Measurements from ENCODE around the gene NOP14.
"Not testable (repeated sequence)": the region's sequence is repeated elsewhere in the genome, so short reads cannot be mapped to it uniquely, and the experiment has no call there.

Gene NOP14

DNA sequence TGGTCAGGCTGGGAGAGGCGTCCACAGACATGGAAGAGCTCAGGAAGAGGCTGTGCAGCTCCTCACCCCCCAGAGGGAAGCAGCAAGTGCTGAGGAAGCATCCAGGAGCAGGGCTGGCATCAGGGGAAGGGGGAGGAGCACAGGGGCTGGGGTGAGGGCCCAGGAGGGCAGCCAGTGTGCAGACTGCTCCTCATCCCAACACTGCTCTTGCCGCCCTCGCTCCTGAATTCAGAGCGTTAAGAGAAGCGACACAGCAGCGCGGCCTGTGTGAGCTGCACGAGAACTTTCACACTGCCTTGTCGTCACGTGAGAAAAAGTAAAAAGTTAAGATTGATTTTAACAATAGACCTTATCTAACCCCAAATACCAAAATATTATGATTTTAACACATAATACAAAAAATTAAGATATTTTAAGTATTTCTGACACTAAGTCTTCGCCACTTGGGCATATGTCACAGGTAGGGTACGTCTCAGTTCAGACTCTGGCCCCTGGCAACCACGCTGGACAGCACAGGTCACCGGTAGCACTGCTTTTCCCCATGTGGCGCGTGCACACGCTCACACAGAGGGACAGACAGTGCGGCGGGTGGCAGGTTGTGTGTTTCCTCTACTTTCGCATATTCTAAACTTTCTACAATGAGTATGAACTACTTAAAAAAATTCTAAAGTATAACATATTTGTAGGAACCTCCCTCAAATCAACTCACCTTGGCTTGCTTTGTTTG lies 19.7 kb downstream of the NOP14 start:
- no peak for DNase-seq (ENCODE audit: low read depth in 2 of 3, low spot score in 2 of 3)

DNA sequence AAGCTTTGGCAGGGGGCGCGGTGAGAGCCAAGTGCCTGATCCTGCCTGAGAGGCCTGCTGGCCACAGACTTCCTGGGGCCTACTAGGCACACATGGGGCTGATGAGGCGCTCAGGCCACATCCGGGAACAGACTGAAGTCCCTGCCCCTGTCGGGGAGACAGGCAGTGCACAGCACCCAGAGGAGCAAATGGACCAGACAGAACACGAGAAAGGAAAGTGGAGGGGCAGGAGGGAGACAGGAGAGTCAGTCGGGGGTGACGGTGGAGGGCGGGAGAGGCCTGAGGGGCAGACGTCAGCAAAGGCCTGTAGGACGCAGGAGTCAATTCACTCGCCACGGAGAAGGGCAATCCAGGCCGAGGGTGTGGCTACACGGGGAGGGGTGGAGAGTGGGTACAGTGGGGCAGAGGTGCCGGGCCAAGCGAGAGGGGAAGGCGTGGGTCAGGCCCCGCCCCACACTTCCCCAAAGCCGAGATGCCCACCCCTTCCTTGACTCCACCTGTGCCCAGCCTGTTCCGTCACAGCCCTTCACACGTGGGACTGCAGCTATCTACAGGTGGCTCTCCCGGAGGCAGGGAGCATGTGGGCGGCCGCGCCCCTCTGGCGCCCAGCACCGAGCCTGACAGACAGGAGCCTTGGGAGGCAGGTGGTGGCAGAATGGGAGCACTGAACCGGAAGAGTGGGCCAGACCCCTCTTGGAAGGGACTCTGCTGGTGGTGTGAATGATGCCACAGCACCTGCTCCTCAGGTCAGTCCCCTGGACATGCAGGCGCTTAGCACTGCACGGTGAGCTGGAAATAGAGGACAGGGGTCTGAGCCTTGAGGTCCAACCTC lies 20.5 kb downstream of the NOP14 start:
- DNase-seq (ENCODE audit: low read depth in 2 of 3, low spot score in 2 of 3): no peak

GRCh38 chr4:2942037-2942531 lies 21.1 kb downstream of the NOP14 start:
- no peak for DNase-seq (ENCODE audit: low read depth in 2 of 3, low spot score in 2 of 3)

- no peak for DNase-seq (ENCODE audit: low read depth in 2 of 3, low spot score in 2 of 3)
These were observed 21.8 kb downstream of the NOP14 start for GRCh38 chr4:2941138-2942036.

- DNase-seq (ENCODE audit: low read depth in 2 of 3, low spot score in 2 of 3): no peak
These were observed 22.7 kb downstream of the NOP14 start for GRCh38 chr4:2940267-2941137.

DNA sequence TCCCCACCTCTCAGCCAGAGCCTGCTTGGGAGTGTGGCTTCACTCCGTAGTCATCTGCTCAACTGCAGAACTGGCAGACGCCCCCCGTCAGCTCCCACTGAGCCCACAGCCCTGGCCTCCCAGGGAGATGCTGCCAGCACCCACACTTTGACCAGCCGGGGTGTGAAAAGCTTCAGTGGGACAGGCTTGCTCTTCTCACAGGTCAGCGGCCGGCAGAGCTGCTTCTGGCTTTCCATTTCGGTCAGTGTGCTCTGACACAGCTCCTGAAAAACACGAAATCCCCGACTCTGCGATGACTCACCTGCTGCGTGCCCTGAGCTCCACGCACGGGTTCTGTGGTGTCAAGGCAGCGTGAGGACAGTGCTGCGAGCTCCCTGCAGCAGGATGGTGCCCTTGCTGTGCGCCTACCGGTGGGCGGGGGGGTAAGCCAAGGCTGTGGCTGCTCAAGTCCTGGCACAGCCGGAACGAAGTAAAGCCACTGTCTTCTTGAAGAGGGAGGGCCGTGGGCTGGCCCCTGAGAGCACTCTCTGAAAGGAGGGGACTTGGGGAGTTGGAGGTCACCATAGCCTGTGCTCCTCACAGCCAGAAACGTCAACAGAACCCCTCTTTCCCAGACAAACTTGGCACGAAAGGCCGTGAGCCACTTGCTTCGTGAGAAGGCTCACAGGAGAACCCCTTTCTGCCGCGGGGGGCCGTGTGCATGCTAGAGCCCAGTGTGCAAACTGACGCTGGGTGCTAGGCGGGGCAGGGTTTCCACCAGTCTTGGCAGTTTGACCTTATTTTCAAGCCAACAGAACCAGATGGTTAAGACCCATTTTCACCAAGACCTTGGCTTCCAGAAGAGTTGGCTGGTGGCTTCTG lies 23.6 kb downstream of the NOP14 start:
- DNase-seq (ENCODE audit: low read depth in 2 of 3, low spot score in 2 of 3): no peak

DNA sequence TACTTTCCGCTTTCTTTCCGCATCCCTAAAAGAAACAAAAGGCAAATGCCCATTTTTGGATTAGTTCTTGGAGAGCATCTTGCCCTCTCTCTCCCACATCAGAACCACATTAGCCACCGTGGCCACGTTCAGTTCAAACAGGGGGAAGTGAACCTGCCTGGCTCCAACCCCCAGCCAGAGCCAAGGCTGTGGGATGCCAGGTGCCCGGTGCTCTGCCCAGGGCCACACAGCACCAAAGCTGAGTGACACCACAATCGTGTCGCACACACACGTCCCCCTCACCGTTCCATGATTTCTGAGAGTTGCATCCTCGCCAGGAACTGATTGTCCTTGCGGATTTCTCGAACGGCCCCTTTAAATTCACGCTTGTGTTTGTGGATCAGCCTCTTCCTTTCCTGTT lies 24.3 kb downstream of the NOP14 start:
- no peak for DNase-seq (ENCODE audit: low read depth in 2 of 3, low spot score in 2 of 3)

DNA sequence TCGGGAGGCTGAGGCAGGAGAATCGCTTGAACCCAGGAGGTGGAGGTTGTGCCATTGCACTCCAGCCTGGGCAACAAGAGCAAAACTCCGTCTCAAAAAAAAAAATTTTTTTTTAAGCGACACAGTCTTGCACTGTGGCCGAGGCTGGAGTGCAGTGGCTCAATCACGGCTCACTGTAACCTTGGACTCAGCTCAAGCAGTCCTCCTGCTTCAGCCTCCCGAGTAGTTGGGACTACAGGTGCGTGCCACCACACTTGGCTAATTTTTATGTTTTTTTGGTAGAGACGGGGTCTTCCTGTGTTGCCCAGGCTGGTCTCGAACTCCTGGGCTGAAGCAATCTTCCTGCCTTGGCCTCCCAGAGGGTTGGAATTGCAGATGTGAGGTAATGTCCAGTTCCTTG lies 24.8 kb downstream of the NOP14 start:
- not testable (repeated sequence) for DNase-seq (ENCODE audit: low read depth in 2 of 3, low spot score in 2 of 3)

- DNase-seq (ENCODE audit: low read depth in 2 of 3, low spot score in 2 of 3): no peak
These were observed 25.2 kb downstream of the NOP14 start for GRCh38 chr4:2937986-2938385.

GRCh38 chr4:2937146-2937857 lies 25.9 kb downstream of the NOP14 start:
- DNase-seq (ENCODE audit: low read depth in 2 of 3, low spot score in 2 of 3): no peak

DNA sequence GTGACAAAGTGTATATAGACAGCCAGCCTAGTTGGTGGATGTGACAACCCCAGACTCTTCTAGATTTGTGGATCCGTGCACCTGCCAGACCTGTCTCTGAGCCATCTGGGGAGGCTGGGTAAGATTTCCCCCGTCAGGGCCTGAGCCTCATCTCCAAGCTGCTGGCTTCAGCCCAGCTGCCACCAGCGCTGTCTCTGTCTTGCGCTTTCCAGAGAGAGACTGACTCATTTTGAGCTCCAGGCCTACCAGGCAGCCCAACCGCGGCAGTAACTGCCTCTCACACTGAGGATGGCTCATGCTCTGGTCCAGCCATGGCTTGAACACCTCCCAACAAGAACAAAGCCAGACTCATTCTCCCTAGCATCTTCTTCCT lies 26.4 kb downstream of the NOP14 start:
- DNase-seq (ENCODE audit: low read depth in 2 of 3, low spot score in 2 of 3): peak in 1 of 3 experiments; percentile 48

GRCh38 chr4:2935762-2936743 lies 27.2 kb downstream of the NOP14 start:
- peak in 2 of 3 experiments; percentile 54 to 62 for DNase-seq (ENCODE audit: low read depth in 2 of 3, low spot score in 2 of 3)

- DNase-seq (ENCODE audit: low read depth in 2 of 3, low spot score in 2 of 3): peak; percentile 91 to 99 (median 98)
These were observed 28.1 kb downstream of the NOP14 start for GRCh38 chr4:2934813-2935761.

- DNase-seq (ENCODE audit: low read depth in 2 of 3, low spot score in 2 of 3): no peak
These were observed 29.0 kb downstream of the NOP14 start for GRCh38 chr4:2934077-2934812.

DNA sequence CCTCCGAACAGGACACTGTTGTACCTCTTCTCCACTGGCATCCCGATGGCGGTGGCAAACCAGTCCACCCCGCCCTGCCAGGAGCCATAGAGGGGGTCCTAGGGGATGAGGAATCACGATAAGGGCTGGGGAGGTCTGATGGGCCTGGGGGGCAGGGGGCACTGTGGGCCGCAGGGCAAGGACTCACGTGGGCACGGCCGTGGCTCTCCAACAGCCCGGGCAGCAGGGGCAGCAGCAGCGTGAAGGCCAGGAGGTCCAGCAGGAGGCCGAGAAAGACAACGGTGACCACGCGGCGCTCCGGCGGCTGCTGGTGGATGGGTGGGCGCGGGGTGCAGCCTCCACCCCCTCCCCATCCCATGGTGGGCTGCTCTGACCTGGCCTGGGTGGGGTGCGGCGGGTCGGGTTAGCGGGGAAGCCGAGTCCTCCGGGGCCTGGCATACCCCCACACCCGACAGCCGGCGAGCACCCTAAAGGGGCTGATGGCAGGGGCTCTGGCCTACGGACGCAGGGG lies 29.6 kb downstream of the NOP14 start:
- no peak for DNase-seq (ENCODE audit: low read depth in 2 of 3, low spot score in 2 of 3)

Data from activated CD8-positive, alpha-beta memory T cell treated with anti-CD3 and anti-CD28 coated beads for 48 hours (primary cell).